Activated T-cell treated with anti-CD3 and anti-CD28 coated beads, Interleukin-2, amount 50 U/mL, for 1 hour (primary cell): Measurements from ENCODE around the gene BCL2L12.
"Not testable (repeated sequence)": the region's sequence is repeated elsewhere in the genome, so short reads cannot be mapped to it uniquely, and the experiment has no call there.

ENCODE experiments used
- DNase-seq: peaks from one replicate; pipeline ENCODE4 v3.0.0-alpha.2; 2020

The BCL2L12 gene

DNA sequence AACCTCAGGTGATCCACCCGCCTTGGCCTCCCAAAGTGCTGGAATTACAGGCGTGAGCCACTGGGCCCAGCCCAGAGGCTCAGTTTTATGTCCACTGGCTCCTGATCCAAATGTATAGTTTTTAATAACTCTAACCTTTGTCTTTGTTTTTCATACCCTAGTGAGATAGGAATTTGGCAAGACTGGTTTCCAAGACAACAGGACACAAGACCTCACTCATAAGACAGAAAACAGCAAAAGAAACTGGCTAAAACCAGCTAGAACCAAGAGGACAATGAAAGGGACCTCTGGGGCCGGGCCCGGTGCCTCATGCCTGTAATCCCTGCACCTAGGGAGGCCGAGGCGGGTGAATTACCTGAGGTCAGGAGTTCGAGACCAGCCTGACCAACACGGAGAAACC lies 52.8 kb downstream of the BCL2L12 start:
- no peak for DNase-seq

GRCh38 chr19:49718991-49719390 lies 53.3 kb downstream of the BCL2L12 start:
- no peak for DNase-seq

DNA sequence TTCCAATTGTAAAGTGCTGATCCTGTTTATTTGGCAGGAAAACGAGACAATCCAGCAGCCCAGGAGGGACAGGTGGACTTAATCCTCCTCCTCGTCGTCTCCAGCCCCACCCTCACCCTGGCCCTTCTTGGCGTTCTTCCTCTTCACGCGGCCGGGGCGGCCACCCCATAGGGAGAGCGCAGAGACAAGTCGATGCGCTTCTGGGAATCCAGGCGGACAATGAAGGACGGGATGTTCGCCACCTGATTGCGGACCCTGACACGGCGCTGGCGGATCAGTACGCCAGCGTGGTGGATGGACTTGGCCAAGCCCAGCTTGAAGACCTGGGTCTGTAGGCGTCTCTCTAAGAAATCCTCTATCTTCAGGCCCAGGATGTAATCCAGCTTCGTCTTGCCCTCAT lies 53.7 kb downstream of the BCL2L12 start:
- DNase-seq: not testable (repeated sequence)
